Stomach smooth muscle (tissue), 2 donors: Measurements from ENCODE around the gene VTA1.

Experiments used
- H3K27ac ChIP-seq: one replicate; pipeline ENCODE4 v1.7.0; 2013; ENCODE audit warnings: mild to moderate bottlenecking, low read length, inconsistent platforms
- H3K27me3 ChIP-seq, 2 donors: one replicate each; pipeline ENCODE4 v1.7.0; 2013; ENCODE audit warnings: low read length in 2 of 2; ENCODE audit not compliant: insufficient read depth in 2 of 2, control insufficient read depth in 1 of 2
- H3K36me3 ChIP-seq, 2 donors: one replicate each; pipeline ENCODE4 v1.7.0; 2013; ENCODE audit warnings: low read length in 2 of 2; ENCODE audit not compliant: control insufficient read depth in 2 of 2, insufficient read depth in 2 of 2
- H3K4me1 ChIP-seq: one replicate; pipeline ENCODE4 v1.7.0; 2013; ENCODE audit warnings: low read length; ENCODE audit not compliant: control insufficient read depth, insufficient read depth
- H3K4me3 ChIP-seq, 2 donors: one replicate each; pipeline ENCODE4 v1.7.0; 2013; ENCODE audit warnings: low read length in 2 of 2
- H3K9ac ChIP-seq, 2 donors: one replicate each; pipeline ENCODE4 v1.7.0; 2013; ENCODE audit warnings: low read length in 2 of 2, mild to moderate bottlenecking in 1 of 2
- H3K9me3 ChIP-seq, 2 donors: one replicate each; pipeline ENCODE4 v1.7.0; 2013; ENCODE audit warnings: low read length in 2 of 2; ENCODE audit not compliant: control insufficient read depth in 2 of 2
- donor health status: healthy.
- donor health status: Pancreatic carcinoma.

Gene VTA1

DNA sequence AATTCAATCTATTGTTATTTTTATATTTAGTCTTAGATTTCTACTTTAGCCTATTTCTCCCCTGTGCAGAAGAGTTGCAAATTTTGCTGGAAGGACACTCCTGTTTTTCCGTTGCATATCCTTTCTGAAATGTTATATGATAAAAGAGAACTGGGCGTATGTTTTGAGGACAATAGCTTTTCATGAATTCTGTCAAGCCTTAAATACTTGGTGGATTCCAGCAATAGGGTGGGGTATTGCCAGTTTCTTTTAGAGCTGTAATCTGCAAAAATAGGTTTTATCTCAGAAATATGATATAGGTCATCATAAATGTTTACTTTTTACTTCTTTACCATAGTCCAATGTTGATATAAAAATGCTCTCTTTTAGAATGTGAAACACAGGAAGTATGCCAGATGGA is 42.0 kb downstream of the VTA1 start:
- no peaks in the 10 kb centered on the region for H3K27me3 ChIP-seq
- H3K9ac ChIP-seq, result no peak overlapping the region
- H3K4me1 ChIP-seq, result no peaks in the 10 kb centered on the region
- H3K36me3 ChIP-seq, result no peaks in the 10 kb centered on the region
- no peaks in the 10 kb centered on the region for H3K9me3 ChIP-seq
- H3K27ac ChIP-seq, result no peak overlapping the region
- H3K4me3 ChIP-seq, result no peak overlapping the region

DNA sequence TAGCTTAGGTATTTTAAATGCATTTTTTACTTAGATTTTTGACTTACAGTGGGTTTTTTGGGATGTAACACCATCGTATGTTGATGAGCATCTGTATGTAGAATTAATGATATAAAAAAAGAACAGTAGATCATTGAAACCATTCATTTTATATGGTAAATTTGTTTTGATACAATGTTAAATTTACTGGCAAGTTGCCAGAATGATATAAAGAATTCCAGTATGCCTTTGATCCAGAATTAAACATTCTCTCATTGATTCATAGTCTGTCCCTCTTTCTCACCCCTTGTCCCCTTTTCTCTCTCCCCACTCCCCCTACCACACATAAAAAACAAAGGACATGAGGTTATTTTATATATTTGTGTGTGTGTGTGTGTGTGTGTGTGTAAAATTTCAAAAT is 45.3 kb downstream of the VTA1 start:
- Histone ChIP-seq H3K9ac (no peak overlapping the region), H3K27ac (no peak overlapping the region)

DNA sequence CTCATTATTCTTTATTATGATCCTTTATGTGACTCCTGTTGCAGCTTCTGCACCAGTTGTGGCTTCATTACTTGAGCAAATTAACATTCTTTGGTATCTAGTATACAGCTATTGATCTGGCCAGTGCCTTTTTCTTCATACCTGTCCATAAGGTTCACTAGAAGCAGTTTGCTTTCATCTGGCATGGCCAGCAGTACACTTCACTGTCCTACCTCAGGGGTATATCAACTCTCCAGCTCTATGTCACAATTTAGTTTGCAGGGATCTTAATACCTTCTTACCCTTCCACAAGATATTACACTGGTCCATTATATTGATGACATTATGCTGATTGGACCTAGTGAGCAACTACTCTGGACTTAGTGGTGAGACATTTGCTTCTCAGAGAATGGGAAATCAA is 46.6 kb downstream of the VTA1 start:
- H3K27ac ChIP-seq, result no peak overlapping the region
- H3K4me1 ChIP-seq, result no peaks in the 10 kb centered on the region
- H3K4me3 ChIP-seq, result no peak overlapping the region
- H3K27me3 ChIP-seq, result no peaks in the 10 kb centered on the region
- peaks cover 0 to 2% of the 10 kb centered on the region in 2 donors for H3K36me3 ChIP-seq
- H3K9me3 ChIP-seq, result no peaks in the 10 kb centered on the region
- H3K9ac ChIP-seq, result no peak overlapping the region

More for the DNA sequence above, 45.3 kb downstream of the VTA1 start:
- no peaks in the 10 kb centered on the region for H3K27me3 ChIP-seq
- no peaks in the 10 kb centered on the region for H3K4me1 ChIP-seq
- no peaks in the 10 kb centered on the region for H3K36me3 ChIP-seq
- H3K9me3 ChIP-seq, result no peaks in the 10 kb centered on the region
- H3K4me3 ChIP-seq, result no peak overlapping the region

DNA sequence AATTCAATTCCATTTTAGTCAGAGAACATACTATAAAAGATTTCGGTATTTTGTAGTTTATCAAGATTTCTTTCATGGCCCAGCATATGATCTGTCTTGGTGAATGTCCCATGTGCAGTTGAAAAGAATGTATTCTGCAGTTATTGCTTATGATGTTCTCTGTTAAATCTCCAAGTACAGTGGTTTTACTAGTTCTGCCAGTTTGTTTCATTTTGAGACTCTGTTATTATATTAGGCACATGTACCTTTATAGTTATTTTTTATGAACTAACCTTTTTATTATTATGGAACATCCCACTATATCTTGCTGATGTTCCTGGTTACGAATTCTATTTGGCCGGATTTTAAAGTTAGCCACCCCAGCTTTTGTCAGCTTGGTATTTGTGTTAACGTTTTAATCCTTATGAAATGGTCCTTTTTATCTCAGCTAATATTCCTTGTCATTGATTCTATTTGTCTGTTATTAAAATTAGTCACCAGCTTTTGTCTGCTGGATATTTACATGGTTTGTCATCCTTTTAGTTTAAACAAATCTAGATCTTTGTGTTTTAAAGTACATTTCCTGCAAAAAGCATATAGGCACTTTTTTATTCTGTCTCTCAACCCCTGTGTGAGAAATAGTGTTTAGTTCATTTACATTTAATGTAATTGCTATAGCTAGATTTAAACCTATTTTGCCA is 48.9 kb downstream of the VTA1 start:
- H3K9me3 ChIP-seq, result no peaks in the 10 kb centered on the region

DNA sequence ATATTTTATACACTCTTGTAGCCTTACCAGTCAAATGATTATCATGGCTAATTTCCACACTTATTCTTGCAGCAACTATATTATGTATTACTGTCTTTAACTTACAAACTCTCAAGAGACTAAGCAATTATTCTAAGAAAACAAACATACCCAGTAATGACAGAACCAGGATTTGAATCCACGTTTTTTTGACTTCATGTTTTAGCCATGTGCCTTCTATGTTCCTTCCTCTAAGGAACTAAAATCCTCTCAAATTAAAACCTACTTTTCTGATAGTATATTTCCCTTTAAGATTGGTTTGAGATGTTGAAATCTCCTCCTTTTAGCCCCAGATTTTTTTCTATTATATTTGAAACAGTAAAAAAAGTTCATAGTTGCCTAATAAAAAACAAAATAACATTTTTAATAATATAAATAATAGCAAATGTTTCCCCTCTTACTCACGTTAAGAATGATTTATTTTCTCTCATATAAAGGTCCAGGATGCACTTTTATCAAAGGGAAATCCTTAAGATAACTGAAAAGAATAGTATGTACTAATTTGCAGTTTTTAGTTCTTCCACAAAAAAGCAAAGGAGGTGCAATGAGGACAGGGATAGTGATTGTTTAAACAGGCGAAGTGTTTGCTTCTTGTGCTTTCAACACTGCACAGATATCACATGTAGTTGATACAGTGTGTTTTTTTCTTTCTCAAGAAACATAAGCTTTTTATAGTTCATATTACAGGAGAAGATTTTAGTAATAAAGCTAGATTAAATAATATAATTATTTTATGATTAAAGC is 54.0 kb downstream of the VTA1 start:
- Histone ChIP-seq H3K9me3 (no peaks in the 10 kb centered on the region), H3K36me3 (peaks cover 0 to 2% of the 10 kb centered on the region in 2 donors), H3K9ac (no peak overlapping the region), H3K4me3 (no peak overlapping the region), H3K27me3 (no peaks in the 10 kb centered on the region), H3K4me1 (no peaks in the 10 kb centered on the region), H3K27ac (no peak overlapping the region)

More for the DNA sequence above, 48.9 kb downstream of the VTA1 start:
- no peaks in the 10 kb centered on the region for H3K27me3 ChIP-seq
- H3K36me3 ChIP-seq, result peaks cover 0 to 2% of the 10 kb centered on the region in 2 donors
- no peak overlapping the region for H3K27ac ChIP-seq
- no peaks in the 10 kb centered on the region for H3K4me1 ChIP-seq
- no peak overlapping the region for H3K9ac ChIP-seq
- H3K4me3 ChIP-seq, result no peak overlapping the region

DNA sequence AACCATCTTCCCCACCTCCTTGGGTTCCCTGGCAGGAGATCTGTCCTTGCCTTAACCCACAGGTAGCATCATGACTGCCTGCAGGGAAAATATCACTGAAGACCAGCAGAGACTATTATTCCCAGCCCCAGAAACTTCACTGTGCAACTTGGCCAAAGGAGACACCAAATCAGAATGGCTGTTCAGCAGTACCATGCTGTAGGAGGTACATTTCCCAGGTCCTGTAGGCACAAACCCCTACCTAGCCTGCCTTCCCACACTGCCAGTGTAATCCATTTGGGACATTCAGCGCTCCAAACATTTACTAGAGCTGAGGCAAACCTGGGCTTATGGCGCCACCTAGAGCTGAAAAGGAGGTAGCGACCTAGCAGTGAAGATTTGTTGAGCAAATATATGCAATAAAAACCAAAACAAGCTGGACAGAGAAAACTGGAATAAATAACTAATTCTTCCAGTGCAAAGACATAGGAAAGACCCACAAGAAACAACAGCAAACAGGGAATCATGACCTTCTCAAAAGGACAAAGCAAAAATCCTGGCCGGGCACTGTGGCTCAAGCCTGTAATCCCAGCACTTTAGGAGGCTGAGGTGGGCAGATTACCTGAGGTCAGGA is 60.3 kb downstream of the VTA1 start:
- Histone ChIP-seq H3K27me3 (no peaks in the 10 kb centered on the region), H3K9me3 (no peaks in the 10 kb centered on the region), H3K4me1 (no peaks in the 10 kb centered on the region), H3K36me3 (peaks cover 0 to 6% of the 10 kb centered on the region in 2 donors), H3K4me3 (no peak overlapping the region), H3K9ac (no peak overlapping the region), H3K27ac (no peak overlapping the region)

DNA sequence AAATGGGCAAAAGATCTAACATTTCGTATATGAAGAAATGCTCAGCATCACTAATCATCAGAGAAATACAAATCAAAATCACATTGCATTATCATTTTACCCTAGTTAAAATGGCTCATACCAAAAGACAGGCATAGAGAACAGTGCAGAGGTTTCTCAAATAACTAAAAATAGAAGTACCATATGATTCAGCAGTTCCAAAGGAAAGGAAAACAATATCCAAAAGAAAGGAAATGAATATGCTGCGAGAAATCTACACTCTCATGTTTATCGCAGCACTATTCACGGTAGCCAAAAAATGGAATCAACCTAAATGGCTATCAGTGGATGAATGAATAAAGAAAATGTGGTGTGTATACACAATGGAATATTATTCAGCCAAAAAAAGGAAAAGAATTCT is 63.5 kb downstream of the VTA1 start:
- H3K9me3 ChIP-seq, result no peaks in the 10 kb centered on the region
- no peaks in the 10 kb centered on the region for H3K27me3 ChIP-seq
- H3K4me1 ChIP-seq, result no peaks in the 10 kb centered on the region
- no peak overlapping the region for H3K4me3 ChIP-seq
- no peak overlapping the region for H3K27ac ChIP-seq
- H3K36me3 ChIP-seq, result peaks cover 0 to 18% of the 10 kb centered on the region in 2 donors
- H3K9ac ChIP-seq, result no peak overlapping the region

DNA sequence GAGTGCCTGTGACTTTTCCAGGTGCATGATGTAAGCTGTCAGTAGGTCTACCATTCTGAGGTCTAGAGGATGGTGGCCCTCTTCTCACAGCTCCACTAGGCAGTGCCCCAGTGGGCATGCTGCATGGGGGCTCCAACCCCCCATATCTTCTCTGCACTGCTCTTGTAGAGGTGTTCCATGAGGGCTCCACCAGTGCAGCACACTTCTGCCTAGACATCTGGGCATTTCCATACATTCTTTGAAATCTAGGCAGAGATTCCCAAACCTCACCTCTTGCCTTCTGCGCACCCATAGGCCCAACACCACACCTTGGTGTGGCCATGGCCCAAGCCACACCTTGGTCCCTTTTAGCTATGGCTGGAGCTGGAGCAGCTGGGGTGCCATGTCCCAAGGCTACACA is 66.3 kb downstream of the VTA1 start:
- H3K9ac ChIP-seq, result no peak overlapping the region
- H3K9me3 ChIP-seq, result no peaks in the 10 kb centered on the region
- H3K4me1 ChIP-seq, result no peaks in the 10 kb centered on the region
- H3K27ac ChIP-seq, result no peak overlapping the region
- peaks cover under 1 to 16% of the 10 kb centered on the region in 2 donors for H3K36me3 ChIP-seq
- H3K4me3 ChIP-seq, result no peak overlapping the region
- no peaks in the 10 kb centered on the region for H3K27me3 ChIP-seq

DNA sequence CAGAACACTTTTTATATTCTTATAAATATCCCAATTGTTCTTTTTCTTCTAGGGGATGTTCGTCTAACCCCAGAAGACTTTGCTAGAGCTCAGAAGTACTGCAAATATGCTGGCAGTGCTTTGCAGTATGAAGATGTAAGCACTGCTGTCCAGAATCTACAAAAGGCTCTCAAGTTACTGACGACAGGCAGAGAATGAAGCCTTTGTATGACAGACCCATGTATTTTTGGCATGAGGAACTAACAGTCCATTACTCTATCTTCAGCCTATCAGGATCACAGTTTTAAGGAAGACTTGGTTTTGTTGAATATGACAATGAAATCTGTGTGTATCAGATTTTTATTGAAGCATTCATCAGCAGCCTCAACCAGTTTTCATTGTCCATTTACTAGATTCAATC is 71.4 kb downstream of the VTA1 start:
- H3K27ac ChIP-seq, result no peak overlapping the region
- H3K9me3 ChIP-seq, result no peaks in the 10 kb centered on the region
- H3K9ac ChIP-seq, result no peak overlapping the region
- H3K27me3 ChIP-seq, result no peaks in the 10 kb centered on the region
- no peak overlapping the region for H3K4me3 ChIP-seq
- H3K4me1 ChIP-seq, result no peaks in the 10 kb centered on the region
- peaks cover 3 to 7% of the 10 kb centered on the region in 2 donors for H3K36me3 ChIP-seq

DNA sequence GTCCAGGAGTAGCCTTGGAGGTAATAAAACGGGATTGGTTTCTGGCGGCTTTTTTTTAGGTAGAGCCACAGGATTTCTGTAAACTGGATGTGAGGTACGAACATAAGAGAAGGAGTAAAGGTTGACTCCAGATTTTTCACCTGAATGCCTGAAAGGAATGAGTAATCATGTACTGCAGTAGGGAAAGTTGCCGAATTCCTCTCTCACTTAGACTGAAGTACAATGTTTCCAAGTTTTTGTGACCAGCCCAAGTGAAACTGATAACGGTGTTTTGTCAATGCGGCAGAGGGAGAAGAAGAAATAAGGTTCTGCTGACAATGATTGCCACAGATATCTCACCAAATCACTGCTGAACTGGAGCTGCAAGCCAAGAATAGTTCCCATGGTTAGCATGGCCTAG is 75.0 kb downstream of the VTA1 start:
- Histone ChIP-seq H3K9me3 (no peaks in the 10 kb centered on the region), H3K27me3 (no peaks in the 10 kb centered on the region), H3K36me3 (peaks cover 0 to 3% of the 10 kb centered on the region in 2 donors), H3K27ac (no peak overlapping the region), H3K4me1 (no peaks in the 10 kb centered on the region), H3K9ac (no peak overlapping the region), H3K4me3 (no peak overlapping the region)

DNA sequence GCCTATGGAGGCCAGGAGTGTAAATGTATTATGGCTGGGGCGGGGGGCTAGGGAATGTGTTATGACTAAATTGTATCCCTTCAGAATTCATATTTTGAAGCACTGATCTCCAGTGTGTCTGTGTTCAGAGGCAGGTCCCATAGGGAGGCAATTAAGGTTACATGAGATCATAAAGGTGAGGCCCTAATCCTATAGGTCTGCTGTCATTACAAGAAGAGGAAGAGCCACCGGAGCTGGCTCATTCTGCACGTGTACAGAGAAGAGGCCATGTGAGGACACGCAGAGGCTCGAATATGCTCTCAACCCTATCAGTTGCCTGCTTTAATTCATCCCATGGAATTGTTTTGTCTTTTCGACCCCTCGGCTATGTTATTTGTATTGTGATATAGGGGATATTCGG is 76.9 kb downstream of the VTA1 start:
- Histone ChIP-seq H3K4me1 (no peaks in the 10 kb centered on the region), H3K27me3 (no peaks in the 10 kb centered on the region), H3K4me3 (no peak overlapping the region), H3K9ac (no peak overlapping the region), H3K36me3 (no peaks in the 10 kb centered on the region), H3K9me3 (peaks cover 0 to 2% of the 10 kb centered on the region in 2 donors), H3K27ac (no peak overlapping the region)
